Measurements from ENCODE around the gene C5.

Gene C5

GRCh38 chr9:120904061-120904977, 145.8 kb downstream of the C5 start:
- DNase-seq, result no peak

DNA sequence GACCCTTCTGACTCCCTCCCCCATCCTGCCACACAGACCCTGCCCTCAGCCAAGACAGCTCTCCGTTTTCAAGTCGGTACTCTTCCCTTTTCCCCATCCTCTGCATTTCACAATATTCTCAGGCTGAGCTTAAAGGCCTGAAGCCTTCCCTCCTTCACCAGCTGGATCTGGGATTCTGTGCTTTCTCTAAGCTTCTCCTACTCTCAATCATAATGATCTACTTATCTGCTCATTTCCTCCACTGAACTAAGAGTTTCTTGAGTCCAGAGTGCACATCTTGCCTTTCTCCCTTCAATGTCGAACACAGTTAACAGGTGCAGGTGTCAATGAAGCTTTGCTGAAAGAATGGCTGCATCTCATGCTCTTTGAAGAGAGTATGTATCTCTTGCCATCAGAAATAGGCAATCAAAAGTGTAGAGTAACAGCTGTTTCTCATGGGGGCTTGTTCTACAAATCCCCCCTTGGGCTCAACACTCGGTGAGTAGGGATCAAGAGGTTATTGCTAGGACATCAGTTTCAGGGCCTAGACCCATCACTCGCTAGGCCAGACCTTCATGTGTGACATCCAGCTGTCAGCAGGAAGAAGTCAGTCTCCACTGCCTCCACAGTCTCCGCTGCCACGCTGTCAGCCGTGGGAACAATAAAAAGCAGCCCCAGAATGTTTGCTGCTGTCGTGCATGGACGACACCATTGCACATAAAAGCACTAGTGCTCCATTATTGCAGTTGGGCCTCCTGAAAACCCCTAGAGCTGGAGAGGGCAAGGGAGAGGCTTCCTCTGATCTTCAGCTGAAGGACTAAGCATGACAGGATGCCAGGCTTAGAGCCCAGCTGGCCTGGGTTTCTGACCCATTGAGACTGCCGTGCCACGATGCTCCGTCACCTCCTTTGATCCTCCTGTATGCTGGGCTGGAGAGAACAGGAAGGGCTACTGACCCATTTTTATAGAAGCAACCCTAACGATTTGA, 147.2 kb downstream of the C5 start:
- no peak for DNase-seq

Measured in NCI-H226 (cell line).